HepG2 (cell line): ENCODE data around the gene TMEM214.

ENCODE experiments used
- EP300 ChIP-seq, 3 experiments: sonication (generic) in 1 of 3; formaldehyde crosslinking in 1 of 3; IDR thresholded peaks; 2 replicates each; pipeline versions ENCODE4 v1.5.1 to v1.6.1; 2011 to 2020; ENCODE audit warnings: low read depth in 2 of 3, low read length in 2 of 3, borderline replicate concordance in 1 of 3, improper control_type of control experiment in 1 of 3, mild to moderate bottlenecking in 1 of 3, missing genetic modification reagents in 1 of 3, moderate library complexity in 1 of 3
- JUNB ChIP-seq: sonication (generic); formaldehyde crosslinking; IDR thresholded peaks from 2 replicates; pipeline ENCODE4 v1.8.0; 2022; ENCODE audit warnings: missing genetic modification reagents, mild to moderate bottlenecking, borderline replicate concordance
- ZNF547 ChIP-seq: sonication (generic); formaldehyde crosslinking; IDR thresholded peaks from 2 replicates; pipeline ENCODE4 v1.5.1; 2020; ENCODE audit warnings: mild to moderate bottlenecking, missing genetic modification reagents
- ZNF703 ChIP-seq: sonication (generic); formaldehyde crosslinking; IDR thresholded peaks from 2 replicates; pipeline ENCODE4 v1.5.1; 2020; ENCODE audit warnings: missing genetic modification reagents, mild to moderate bottlenecking, moderate library complexity, borderline replicate concordance
- TF ChIP-seq, protein P1 (sequence below), 2 experiments: IDR thresholded peaks; 2 replicates each; pipeline ENCODE4 v1.6.1; 2011 to 2012; ENCODE audit warnings: low read length in 2 of 2, borderline replicate concordance in 1 of 2, low read depth in 1 of 2, mild to moderate bottlenecking in 1 of 2, moderate library complexity in 1 of 2
- TF ChIP-seq, protein P2 (sequence below): IDR thresholded peaks from 2 replicates; pipeline ENCODE4 v1.6.1; 2016; ENCODE audit warnings: missing genetic modification reagents, missing compliant biosample characterization

DNA sequence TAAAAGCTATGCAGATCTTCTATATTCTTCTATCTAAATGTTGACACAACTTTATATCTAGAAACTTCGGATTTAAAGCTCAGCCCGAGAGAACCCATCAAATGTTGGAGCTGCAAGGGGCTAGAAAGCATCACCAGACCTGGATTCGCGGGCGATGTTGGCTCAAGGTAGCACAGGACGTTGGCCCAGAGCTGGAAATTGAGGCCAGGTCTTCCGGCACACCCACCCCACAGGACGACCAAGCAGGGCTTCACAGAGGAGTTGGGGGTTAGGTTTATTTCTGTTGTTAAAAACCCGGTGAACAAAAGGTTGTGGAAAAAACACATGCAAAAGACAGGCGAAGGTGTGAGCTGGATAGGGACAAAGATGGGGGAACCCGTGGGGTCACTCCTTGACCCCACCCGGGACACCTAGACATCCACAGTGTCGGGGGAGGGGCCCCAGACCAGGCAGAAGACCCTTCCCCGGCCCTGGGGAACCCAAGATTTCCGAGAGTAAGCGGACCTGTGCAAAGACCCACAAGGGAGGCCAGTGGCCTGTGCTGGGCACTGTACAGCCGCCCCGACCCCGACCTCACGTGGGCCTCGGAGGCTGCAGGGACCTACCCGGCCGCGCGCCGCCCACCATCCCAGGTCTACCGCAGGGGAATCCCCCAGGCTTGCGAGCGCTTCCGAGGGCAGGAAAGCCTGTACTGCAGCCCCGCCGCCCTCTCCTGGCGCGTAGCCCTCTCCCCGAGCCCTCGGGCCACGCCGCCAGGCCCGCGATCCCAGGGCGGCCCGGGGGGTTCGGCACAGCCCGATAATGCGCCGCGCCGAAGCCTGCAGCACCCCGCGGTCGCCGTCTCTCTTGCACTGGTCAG is 16.9 kb downstream of the TMEM214 start:
- TF ChIP-seq EP300 (IDR thresholded peaks at IDR 0.05; ENCODE audit: low read depth in 2 of 2, low read length in 2 of 2) (no peak), EP300 (CRISPR knock-in tag; IDR thresholded peaks at IDR 0.05; ENCODE audit: borderline replicate concordance) (no peak), ZNF547 (CRISPR knock-in tag) (peak; percentile 95; the same call in 1 of the 2 replicates), ZNF703 (CRISPR knock-in tag) (peak; percentile 94; the same call in 1 of the 2 replicates), JUNB (no peak; the same call in 1 of the 2 replicates)
- TF ChIP-seq, protein P1, sequence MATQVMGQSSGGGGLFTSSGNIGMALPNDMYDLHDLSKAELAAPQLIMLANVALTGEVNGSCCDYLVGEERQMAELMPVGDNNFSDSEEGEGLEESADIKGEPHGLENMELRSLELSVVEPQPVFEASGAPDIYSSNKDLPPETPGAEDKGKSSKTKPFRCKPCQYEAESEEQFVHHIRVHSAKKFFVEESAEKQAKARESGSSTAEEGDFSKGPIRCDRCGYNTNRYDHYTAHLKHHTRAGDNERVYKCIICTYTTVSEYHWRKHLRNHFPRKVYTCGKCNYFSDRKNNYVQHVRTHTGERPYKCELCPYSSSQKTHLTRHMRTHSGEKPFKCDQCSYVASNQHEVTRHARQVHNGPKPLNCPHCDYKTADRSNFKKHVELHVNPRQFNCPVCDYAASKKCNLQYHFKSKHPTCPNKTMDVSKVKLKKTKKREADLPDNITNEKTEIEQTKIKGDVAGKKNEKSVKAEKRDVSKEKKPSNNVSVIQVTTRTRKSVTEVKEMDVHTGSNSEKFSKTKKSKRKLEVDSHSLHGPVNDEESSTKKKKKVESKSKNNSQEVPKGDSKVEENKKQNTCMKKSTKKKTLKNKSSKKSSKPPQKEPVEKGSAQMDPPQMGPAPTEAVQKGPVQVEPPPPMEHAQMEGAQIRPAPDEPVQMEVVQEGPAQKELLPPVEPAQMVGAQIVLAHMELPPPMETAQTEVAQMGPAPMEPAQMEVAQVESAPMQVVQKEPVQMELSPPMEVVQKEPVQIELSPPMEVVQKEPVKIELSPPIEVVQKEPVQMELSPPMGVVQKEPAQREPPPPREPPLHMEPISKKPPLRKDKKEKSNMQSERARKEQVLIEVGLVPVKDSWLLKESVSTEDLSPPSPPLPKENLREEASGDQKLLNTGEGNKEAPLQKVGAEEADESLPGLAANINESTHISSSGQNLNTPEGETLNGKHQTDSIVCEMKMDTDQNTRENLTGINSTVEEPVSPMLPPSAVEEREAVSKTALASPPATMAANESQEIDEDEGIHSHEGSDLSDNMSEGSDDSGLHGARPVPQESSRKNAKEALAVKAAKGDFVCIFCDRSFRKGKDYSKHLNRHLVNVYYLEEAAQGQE (IDR thresholded peaks at IDR 0.05; ENCODE audit: borderline replicate concordance in 1 of 2, low read depth in 1 of 2, low read length in 2 of 2): no peak
- TF ChIP-seq, protein P2, sequence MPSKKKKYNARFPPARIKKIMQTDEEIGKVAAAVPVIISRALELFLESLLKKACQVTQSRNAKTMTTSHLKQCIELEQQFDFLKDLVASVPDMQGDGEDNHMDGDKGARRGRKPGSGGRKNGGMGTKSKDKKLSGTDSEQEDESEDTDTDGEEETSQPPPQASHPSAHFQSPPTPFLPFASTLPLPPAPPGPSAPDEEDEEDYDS (CRISPR knock-in tag): no peak
